HUES64 (cell line): Measurements from ENCODE around the gene PPP1R14B.
A peak's percentile ranks its signal among the peaks of the same experiment; 100 is the strongest.

Source experiments
- H3K27ac ChIP-seq: 2 replicates; pipeline ENCODE4 v1.7.0; 2013; ENCODE audit warnings: low read depth, low read length, inconsistent platforms
- H3K27me3 ChIP-seq: 2 replicates; pipeline ENCODE4 v1.6.1; 2013; ENCODE audit warnings: mild to moderate bottlenecking, low read length; ENCODE audit not compliant: insufficient read depth
- H3K36me3 ChIP-seq: 2 replicates; pipeline ENCODE4 v1.6.1; 2013; ENCODE audit warnings: mild to moderate bottlenecking, low read length; ENCODE audit not compliant: insufficient read depth
- H3K4me1 ChIP-seq: 2 replicates; pipeline ENCODE4 v1.6.1; 2013; ENCODE audit warnings: mild to moderate bottlenecking, low read length, moderate library complexity; ENCODE audit not compliant: insufficient read depth
- H3K4me3 ChIP-seq: 2 replicates; pipeline ENCODE4 v1.5.1; 2013; ENCODE audit warnings: mild to moderate bottlenecking, low read length, moderate library complexity
- H3K9ac ChIP-seq: 2 replicates; pipeline ENCODE4 v1.6.1; 2013; ENCODE audit warnings: mild to moderate bottlenecking, low read depth, low read length
- H3K9me3 ChIP-seq: 2 replicates; pipeline ENCODE4 v1.6.1; 2013; ENCODE audit warnings: low read depth, low read length; ENCODE audit not compliant: insufficient read depth
- WGBS: fragments of 150-250, 120-280 bp; methylation state at CpG from one replicate; pipeline ENCODE4 v1.1.7; 2013; ENCODE audit warnings: missing lambda C conversion rate; 5-methylcytosine and 5-hydroxymethylcytosine counted together

PPP1R14B gene

GRCh38 chr11:64241491-64242374 is 5.0 kb downstream of the PPP1R14B start:
- Histone ChIP-seq H3K27me3 (no peaks in the 10 kb centered on the region), H3K36me3 (peaks cover 28% of the 10 kb centered on the region), H3K9me3 (no peaks in the 10 kb centered on the region), H3K27ac (peak overlapping the region; percentile 91), H3K4me1 (peaks cover 15% of the 10 kb centered on the region; the same call in 1 of the 2 replicates), H3K9ac (peak overlapping the region; percentile 89), H3K4me3 (peak overlapping the region; percentile 76)
- WGBS: under 1% methylated on average over 62 of the region's 63 CpGs

GRCh38 chr11:64241241-64241490 is 5.6 kb downstream of the PPP1R14B start:
- WGBS: 3% methylated on average over 24 of the region's 24 CpGs

GRCh38 chr11:64240435-64241240 is 6.1 kb downstream of the PPP1R14B start, which contains the start of gene FKBP2:
TSS of gene FKBP2 (plus strand) at chr11:64241095. CDS start at chr11:64242388, 1,293 bp downstream.
- peak within 1 kb of the TSS; percentile 99 for H3K27ac ChIP-seq
- H3K27me3 ChIP-seq: no peaks in the 10 kb centered on the region
- H3K9me3 ChIP-seq: no peaks in the 10 kb centered on the region
- WGBS: 3% methylated on average over 58 of the region's 58 CpGs
- H3K36me3 ChIP-seq: peaks cover 28% of the 10 kb centered on the region
- H3K4me3 ChIP-seq: peak within 1 kb of the TSS; percentile 76
- H3K4me1 ChIP-seq: peaks cover 15% of the 10 kb centered on the region; the same call in 1 of the 2 replicates
- H3K9ac ChIP-seq: peak within 1 kb of the TSS; percentile 89

More at GRCh38 chr11:64241241-64241490, 5.6 kb downstream of the PPP1R14B start:
- Histone ChIP-seq H3K27ac (peak overlapping the region; percentile 99), H3K4me1 (peaks cover 15% of the 10 kb centered on the region; the same call in 1 of the 2 replicates), H3K9me3 (no peaks in the 10 kb centered on the region), H3K4me3 (peak overlapping the region; percentile 76), H3K27me3 (no peaks in the 10 kb centered on the region), H3K9ac (peak overlapping the region; percentile 89), H3K36me3 (peaks cover 28% of the 10 kb centered on the region)

- H3K9ac ChIP-seq: peak overlapping the region; percentile 89
- no peaks in the 10 kb centered on the region; the same call in 1 of the 2 replicates for H3K27me3 ChIP-seq
- H3K27ac ChIP-seq: peak overlapping the region; percentile 99
- 87% methylated on average over 11 of the region's 11 CpGs for WGBS
- peaks cover 24% of the 10 kb centered on the region for H3K36me3 ChIP-seq
- H3K9me3 ChIP-seq: no peaks in the 10 kb centered on the region
- H3K4me1 ChIP-seq: peaks cover 15% of the 10 kb centered on the region; the same call in 1 of the 2 replicates
- H3K4me3 ChIP-seq: peak overlapping the region; percentile 76
Observed at GRCh38 chr11:64239662-64240434, 6.9 kb downstream of the PPP1R14B start.

GRCh38 chr11:64238999-64239398 is 7.7 kb downstream of the PPP1R14B start:
- H3K36me3 ChIP-seq: peaks cover 20% of the 10 kb centered on the region
- WGBS: 95% methylated on average over 5 of the region's 5 CpGs
- no peaks in the 10 kb centered on the region for H3K9me3 ChIP-seq
- peaks cover 15% of the 10 kb centered on the region; the same call in 1 of the 2 replicates for H3K4me1 ChIP-seq
- H3K27ac ChIP-seq: no peak overlapping the region
- no peak overlapping the region for H3K9ac ChIP-seq
- H3K4me3 ChIP-seq: no peak overlapping the region
- no peaks in the 10 kb centered on the region; the same call in 1 of the 2 replicates for H3K27me3 ChIP-seq

GRCh38 chr11:64238076-64238475 is 8.7 kb downstream of the PPP1R14B start:
- Histone ChIP-seq H3K27ac (no peak overlapping the region), H3K9me3 (no peaks in the 10 kb centered on the region), H3K4me3 (no peak overlapping the region), H3K4me1 (peaks cover 10% of the 10 kb centered on the region; the same call in 1 of the 2 replicates), H3K27me3 (peaks cover 5% of the 10 kb centered on the region; the same call in 1 of the 2 replicates), H3K36me3 (peaks cover 10% of the 10 kb centered on the region), H3K9ac (no peak overlapping the region)
- 89% methylated on average over 9 of the region's 9 CpGs for WGBS

- Histone ChIP-seq H3K27ac (no peak overlapping the region), H3K4me1 (peaks cover 8% of the 10 kb centered on the region; the same call in 1 of the 2 replicates), H3K9me3 (no peaks in the 10 kb centered on the region), H3K36me3 (peaks cover 9% of the 10 kb centered on the region), H3K27me3 (peaks cover 11% of the 10 kb centered on the region; the same call in 1 of the 2 replicates), H3K4me3 (no peak overlapping the region), H3K9ac (no peak overlapping the region)
- 88% methylated on average over 12 of the region's 12 CpGs for WGBS
Observed at GRCh38 chr11:64237484-64237951, 9.2 kb downstream of the PPP1R14B start.

- Histone ChIP-seq H3K4me3 (peak overlapping the region; percentile 69), H3K9ac (peak overlapping the region; percentile 44; the same call in 1 of the 2 replicates)
- 96% methylated on average over 12 of the region's 12 CpGs for WGBS
Observed at GRCh38 chr11:64235437-64236161, 11.1 kb downstream of the PPP1R14B start.

GRCh38 chr11:64234647-64235379 is 11.9 kb downstream of the PPP1R14B start:
- Histone ChIP-seq H3K4me1 (0 out of 2 replicates have a peak, but pooled peaks cover under 1% of the 10 kb centered on the region), H3K27ac (no peak overlapping the region)

More at GRCh38 chr11:64235437-64236161, 11.1 kb downstream of the PPP1R14B start:
- Histone ChIP-seq H3K27ac (no peak overlapping the region), H3K9me3 (no peaks in the 10 kb centered on the region), H3K27me3 (peaks cover 15% of the 10 kb centered on the region; the same call in 1 of the 2 replicates), H3K36me3 (peaks cover 9% of the 10 kb centered on the region), H3K4me1 (peaks cover 7% of the 10 kb centered on the region; the same call in 1 of the 2 replicates)

More at GRCh38 chr11:64234647-64235379, 11.9 kb downstream of the PPP1R14B start:
- no peaks in the 10 kb centered on the region for H3K9me3 ChIP-seq
- peaks cover 15% of the 10 kb centered on the region; the same call in 1 of the 2 replicates for H3K27me3 ChIP-seq
- peak overlapping the region; percentile 69 for H3K4me3 ChIP-seq
- H3K36me3 ChIP-seq: peaks cover 9% of the 10 kb centered on the region
- H3K9ac ChIP-seq: peak overlapping the region; percentile 44; the same call in 1 of the 2 replicates
- WGBS: 2% methylated on average over 80 of the region's 80 CpGs
